Activated CD8-positive, alpha-beta memory T cell treated with anti-CD3 and anti-CD28 coated beads for 48 hours (primary cell): ENCODE results near the gene AKR1B15.
A peak's percentile ranks its signal among the peaks of the same experiment; 100 is the strongest.
"Not testable (repeated sequence)": the region's sequence is repeated elsewhere in the genome, so short reads cannot be mapped to it uniquely, and the experiment has no call there.

Source experiments
- DNase-seq, 3 experiments: peaks; one replicate each; pipeline ENCODE4 v3.0.0-alpha.2; 2020; ENCODE audit warnings: low read depth in 2 of 3, low spot score in 2 of 3

The AKR1B15 gene

DNA sequence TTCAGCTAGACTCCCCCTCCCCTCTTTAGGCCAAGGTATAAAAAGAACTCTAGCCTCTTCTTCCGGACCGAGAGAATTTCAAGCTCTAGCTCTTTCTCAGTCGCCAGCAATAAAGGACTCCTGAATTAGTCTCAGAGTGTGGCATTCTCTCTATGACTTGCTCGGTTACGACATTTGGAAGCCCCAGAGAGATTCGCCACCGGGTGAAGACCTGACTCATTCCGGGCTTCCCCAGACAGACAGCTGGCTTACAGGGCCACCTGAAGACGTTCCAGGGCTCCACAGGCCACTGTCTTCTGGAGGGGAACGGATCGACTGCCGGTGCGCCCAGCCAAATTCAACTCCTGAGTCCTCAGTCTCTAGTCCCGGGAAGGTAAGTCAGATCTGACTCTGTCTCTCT, at the start of gene AKR1B15:
TSS of gene AKR1B15 (plus strand) at position 234 of the 400 bp plus-strand sequence. CDS start 15,510 bp downstream, outside the sequence.
- DNase-seq: no peak

DNA sequence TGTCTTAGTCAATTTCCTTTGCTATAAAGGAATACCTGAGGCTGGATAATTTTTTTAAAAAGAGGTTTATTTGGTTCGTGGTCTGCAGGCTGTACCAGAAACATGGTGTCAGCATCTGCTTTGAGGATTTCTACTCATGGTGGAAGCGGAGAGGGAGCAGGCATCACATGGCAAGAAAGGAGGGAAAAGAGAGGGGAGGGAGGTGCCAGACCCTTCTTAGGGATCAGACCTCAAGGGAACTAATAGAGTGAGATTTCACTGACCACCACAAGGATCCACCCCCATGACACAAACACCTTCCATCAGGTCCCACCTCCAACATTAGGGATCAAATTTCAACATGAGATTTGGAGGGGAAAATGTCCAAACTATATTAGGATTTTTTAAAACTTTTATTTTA, 48.5 kb upstream of the AKR1B15 start:
- no peak for DNase-seq

DNA sequence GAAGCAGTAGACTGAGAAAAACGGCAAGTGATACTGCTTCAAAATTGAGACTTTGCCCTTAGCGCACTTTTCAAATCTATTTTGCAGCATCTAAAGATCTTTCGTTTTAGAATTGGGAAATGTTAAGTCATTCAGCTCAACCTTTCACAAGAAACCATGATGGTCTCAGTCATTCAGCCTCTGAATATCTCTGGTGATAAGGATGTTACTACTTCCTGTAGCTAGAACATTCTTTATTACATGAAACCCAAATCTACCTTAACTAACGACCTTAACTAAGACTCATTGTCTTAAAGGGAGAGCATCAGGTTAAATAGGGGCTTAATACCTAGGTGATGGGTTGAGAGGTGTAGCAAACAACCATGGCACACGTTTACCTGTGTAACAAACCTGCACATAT, 47.9 kb upstream of the AKR1B15 start:
- no peak for DNase-seq

DNA sequence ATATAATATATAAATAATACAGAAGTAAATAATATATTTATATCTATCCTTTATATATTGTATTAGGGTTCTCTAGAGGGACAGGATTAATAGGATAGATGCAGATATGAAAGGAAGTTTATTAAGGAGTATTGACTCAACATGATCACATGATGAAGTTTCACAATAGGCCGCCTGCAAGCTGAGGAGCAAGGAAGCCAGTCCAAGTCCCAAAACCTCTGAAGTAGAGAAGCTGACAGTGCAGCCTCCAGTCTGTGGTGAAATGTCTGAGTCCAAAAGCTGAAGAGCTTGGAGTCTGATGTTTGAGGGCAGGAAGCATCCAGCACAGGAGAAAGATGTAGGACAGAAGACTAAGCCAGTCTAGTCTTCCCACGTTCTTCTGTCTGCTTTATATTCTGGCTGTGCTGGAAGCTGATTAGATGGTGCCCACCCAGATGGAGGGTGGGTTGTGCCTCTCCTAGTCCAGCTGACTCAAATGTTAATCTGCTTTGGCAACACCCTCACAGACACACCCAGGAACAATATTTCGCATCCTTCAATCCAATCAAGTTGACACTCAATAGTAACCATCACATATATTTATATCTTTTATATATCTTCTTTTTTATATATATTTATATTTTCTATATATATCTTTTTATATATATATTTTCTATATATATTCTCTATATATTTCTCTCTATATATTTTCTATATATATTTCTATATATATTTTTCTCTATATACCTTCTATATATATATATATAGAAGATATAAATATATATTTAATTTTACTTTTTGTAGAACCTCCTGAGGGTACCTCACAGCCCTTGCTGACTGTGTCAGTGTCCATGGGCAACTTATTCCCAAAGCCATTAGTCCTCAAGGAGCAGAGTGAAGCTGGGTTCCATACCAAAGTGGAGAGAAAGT, 46.2 kb upstream of the AKR1B15 start:
- DNase-seq: no peak

DNA sequence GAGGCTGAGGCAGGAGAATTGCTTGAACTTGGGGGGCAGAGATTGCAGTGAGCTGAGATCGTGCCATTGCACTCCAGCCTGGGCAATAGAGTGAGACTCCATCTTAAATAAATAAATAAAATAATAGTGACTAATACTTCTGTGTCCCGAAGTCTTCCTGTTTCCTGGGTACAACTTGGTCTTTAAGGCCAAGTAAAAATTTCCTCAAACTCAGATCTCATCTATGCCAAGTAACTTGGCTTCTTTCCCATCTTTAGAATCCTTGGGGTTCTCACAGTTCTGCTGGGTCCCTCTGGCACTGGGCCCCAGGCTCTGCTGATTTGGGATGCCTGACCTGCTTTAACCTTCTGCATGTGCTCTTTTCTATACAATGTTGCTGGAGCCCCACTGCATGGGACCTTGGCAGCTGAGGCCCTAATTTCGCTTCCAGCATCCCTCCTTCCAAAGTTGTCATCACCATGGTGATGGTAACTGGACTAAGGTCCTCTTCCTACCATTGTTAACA, 44.2 kb upstream of the AKR1B15 start:
- DNase-seq: no peak

DNA sequence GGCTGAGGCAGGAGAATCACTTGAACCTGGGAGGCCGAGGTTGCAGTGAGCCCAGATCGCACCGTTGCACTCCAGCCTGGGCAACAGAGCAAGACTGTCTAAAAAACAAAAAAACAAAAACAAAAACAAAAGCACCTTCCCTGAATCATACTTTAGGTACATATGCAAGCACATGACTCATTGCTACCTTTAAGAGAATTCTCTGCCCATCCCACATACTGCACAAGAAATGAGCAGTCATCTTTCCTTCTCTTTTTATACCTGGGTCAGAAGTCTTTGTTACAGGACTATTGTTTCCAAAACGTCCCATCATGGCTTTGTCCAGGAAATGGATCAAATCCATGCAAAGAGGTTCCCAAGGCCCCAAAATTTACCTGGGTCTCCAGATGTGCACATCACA, 43.1 kb upstream of the AKR1B15 start:
- DNase-seq: no peak

DNA sequence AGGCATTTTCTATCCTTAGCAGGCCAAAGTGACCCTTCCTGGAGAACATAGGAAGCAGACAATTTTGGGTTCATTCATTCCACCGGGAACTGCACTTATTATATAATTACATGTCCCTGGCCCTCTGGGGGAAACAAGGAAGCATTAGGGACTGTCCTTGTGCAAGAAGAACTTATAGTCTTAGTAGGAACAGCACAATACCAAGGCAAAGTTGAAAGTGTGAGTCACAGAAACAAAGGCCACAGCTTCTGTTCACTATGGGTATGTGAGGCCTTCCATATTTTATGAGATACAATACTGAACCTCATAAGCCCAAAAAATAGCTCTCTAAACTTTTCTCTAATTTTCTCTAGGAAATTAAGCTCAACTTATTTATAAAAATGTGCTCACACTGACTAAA, 39.9 kb upstream of the AKR1B15 start:
- DNase-seq: no peak

DNA sequence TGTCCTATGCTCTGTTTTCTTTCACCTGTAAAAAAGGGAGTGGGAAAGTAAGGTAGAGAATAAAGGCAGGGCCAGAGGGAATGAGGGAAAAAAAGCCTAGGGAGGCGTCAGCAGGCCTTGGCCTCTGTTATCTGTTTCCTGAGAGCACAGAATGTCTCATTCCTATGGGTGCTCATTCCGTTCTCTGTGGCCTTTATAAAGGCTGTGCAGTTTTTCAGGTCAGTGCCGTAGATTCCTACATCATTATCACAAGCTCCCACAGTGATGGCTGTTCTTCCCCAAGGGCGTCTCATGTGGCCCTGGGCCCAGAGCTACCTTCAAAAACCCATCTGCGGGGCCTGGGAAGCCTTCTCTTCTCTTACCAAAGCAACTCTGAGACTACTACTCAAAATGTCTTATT, 38.3 kb upstream of the AKR1B15 start:
- DNase-seq: no peak

DNA sequence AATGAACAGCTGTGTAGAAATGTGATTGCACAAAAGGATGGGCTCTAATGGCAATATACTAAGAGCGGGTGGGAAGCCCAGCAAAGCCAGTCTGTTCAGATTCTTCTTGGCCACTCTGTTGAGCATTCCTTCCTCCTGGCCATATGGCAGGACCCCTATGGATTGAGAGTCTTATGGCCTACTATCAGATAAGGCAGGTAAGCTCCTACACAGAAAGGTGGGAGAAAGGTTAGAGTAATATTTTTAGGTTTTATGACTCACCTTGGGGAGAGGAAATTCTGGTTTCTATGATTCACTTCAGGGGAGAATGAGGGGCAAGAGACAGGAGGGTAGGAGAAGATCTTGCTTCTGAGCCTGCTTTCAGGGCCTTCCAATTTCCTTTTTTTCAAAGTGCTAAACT, 36.6 kb upstream of the AKR1B15 start:
- DNase-seq: no peak

DNA sequence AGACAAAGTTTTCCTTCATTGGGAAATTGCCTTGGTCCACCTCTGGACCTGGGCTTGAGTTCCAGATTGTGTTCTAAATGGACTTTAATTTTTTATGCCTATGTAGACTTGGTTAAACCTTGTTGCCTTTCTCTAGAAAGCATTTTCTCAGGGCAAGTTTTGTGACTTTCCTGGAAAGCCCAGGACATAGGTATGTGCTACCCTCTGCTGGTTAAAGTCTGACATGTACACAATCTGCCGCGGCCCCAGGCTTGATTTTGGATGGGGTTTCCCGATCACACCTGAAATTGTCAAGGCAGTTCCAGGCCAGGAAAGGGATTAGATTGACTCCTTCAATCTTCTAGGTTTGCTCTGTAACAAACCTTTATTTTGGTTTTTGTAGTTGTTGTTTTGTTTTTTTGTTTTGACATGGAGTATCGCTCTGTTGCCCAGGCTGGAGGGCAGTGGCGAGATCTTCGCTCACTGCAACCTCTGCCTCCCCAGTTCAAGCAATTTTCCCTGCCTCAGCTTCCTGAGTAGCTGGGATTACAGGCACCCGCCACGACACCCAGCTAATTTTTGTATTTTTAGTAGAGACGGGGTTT, 35.6 kb upstream of the AKR1B15 start:
- peak in 1 of 3 experiments; percentile 10 for DNase-seq

DNA sequence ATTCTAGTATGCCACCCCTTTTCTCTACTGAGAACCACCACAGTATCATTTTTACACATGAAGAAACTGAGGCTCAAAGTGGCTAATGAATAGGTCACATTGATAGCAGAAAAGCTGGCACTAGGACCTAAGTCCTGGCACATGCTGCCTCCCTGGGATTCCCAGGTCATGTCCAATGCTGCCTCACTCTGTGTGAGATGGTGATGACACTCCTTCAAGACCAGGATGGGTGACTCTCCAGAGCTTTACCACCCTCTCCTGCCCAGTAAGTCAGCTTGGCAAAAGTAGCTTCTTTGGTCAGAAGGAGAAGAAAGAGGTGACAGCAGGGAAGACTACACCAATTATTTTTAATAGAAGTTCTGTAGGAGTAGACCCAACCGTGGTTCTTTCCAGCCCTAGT, 34.8 kb upstream of the AKR1B15 start:
- DNase-seq: no peak

DNA sequence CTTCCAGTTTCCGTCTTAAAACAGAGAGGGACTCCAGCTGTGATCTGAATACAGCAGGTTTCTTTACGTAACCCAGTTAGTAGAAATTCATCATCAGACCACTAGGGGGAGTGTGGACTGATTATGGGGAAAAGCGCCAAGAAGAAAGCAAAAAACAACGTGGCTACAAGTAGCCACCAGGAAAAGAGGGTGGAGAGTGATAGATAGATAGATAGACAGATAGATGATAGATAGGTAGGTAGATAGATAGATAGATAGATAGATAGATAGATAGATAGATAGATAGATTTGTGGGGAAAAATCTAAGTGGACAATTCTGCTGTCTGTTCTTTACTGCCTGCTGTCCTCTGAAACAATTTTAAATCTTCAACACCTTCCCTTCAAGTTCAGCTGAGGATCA, 34.2 kb upstream of the AKR1B15 start:
- DNase-seq: no peak

DNA sequence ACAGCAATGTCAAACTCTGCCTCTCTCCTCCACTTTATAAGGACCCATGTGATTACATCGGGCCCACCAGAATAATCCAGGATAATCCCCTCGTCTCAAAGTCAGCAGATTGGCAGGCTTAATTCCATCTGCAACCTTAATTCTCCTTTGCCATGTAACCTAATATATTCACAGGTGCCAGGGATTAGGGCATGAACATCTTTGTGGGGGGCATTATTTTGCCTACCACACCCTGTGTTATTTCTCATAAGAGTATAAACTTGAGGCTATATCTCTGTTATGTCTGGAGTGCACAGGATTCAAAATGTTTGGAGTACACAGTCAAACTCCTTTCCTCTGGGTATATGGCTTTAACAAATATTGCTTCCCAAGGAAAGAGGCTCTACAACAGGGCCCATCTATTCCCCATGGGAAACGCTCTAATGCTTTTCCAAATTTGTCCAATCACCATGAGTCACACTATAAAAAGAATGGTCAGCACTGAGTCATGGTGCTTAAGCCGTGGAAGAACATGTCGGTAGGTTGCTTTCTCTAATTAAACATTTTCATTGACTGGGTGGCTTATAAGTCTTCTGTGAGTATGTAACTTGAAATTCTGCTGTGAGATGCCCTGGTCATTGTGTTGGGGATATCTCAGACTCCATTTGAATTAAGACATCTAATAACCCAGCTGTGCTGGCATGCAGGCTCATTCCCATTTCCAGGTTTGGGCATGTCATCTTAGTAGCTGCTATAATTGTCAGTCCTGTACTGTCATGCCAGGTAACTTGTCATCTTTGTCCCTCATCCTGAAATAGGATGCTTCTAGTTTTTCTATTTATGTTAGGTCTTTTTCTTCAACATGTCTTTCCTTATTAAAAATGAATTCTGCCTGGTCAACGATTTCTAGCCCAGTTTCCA, 33.1 kb upstream of the AKR1B15 start:
- DNase-seq: no peak

DNA sequence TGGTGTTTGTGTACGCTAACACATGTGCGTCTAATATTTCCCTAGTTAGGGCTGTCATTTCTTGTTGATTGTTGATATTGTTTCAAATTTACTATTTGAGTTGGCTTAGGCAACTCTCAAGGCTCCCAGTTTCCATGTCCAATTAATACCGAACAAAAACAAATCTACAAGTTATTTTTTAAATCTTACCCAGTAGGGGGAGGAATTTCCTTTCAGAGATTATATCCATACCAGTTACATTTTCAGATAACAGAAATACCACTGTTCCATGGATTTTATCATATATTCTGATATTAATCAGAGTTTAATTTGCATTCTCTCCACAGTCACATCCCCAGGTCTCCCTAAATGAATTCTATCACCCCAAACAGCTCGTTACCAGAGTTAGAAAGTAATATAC, 28.8 kb upstream of the AKR1B15 start:
- DNase-seq: no peak

DNA sequence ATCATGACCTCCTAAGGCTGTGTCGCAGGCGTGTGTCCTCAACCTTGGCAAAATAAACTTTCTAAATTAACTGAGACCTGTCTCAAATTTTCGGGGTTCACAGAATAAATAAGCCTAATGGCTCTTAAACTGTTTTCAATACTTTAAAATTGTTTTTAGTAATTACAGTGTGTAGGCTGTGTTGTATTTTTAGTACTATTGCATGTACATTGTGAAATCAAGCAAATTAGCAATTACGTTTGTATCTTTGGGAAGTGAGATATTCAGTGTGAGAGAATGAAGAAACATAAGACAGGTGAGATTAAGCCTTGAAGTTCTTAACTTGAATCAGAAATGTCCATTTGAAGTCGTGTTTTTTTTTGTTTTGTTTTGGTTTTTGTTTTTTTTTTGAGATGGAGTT, 26.3 kb upstream of the AKR1B15 start:
- no peak for DNase-seq

DNA sequence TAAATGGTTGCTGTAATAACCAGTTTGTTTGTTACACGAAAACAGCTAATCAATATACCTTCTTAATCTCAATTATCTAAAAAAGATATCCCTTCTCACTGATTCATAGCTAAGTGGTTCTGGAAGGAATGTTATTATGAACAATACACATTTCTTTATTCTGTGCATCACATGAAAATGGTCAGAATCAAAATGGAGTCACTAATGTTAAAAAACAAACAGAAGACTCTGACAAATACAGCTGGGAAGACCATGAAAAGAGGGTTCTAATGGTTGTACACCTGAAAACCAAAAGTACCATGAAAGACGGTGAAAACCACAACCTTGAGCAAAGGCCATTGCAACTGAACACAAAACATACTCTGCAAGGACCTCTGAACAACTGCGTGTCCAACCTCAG, 23.5 kb upstream of the AKR1B15 start:
- DNase-seq: not testable (repeated sequence)

DNA sequence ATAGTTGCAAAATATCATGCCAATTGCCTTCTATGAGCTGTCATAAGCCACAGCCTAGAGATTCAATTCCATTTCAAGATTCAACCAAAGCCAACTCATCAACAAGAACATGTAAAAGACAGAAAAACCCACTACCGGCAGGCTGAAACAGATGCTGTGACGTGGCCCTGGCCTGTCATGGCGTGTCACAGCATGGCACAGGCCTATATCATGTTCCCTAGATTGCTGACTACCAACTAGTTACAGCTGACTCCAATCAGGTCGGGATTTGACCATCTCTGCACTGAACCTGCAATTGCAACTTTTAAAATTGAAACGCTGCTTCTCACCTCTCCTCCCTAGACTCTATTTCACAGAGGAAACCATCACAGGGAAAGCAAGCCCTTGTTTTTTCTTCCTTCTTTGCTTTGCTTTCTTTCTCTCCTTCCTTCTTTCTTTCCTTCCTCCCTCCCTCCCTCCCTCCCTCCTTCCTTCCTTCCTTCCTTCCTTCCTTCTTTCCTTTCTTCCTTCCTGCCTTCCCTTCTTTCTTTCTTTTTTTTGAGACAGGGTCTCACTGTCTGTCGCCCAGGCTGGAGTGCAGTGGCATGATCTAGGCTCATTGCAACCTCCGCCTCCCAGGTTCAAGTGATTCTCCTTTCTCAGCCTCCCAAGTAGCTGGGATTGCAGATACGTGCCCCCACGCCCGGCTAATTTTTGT, 22.2 kb upstream of the AKR1B15 start:
- DNase-seq: not testable (repeated sequence)

DNA sequence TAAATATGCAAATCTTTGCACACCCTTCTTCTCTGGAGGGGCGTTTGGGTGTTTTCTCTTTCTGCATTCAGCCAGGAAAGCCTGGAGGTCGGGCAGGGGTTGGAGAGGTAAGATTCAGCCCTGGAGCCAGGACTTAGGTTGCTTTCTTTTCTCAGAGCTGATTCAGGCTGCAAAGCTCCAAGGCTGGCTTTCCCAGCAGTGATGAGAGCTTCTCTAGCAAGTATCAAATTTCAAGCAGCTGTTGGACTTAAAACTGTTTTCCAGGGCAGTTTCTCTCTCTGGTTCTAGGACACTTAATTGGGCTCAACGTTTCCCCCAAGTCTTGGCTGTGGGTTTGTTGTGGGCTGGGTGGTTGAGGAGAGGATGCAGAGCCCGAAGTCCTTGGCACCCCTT, 20.9 kb upstream of the AKR1B15 start:
- DNase-seq: no peak

DNA sequence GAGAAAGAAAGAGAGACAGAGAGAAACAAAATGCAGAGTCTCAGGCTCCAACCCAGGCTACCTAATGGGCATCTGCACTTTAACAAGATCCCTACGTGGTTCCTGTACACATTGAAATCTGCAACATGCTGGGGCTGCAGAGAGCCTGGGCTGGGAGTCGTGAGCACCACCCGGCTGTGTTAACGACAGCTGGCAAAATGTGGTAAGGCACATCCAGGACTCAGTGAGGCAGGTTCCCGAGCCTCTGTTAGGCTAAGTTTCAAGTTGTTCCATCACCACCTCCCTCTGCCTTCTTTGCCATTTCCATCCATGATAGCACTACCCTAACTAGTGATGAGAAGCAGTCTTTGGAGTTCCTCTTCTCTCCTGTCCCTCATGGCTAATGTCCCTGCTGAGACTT, 20.2 kb upstream of the AKR1B15 start:
- DNase-seq: no peak

DNA sequence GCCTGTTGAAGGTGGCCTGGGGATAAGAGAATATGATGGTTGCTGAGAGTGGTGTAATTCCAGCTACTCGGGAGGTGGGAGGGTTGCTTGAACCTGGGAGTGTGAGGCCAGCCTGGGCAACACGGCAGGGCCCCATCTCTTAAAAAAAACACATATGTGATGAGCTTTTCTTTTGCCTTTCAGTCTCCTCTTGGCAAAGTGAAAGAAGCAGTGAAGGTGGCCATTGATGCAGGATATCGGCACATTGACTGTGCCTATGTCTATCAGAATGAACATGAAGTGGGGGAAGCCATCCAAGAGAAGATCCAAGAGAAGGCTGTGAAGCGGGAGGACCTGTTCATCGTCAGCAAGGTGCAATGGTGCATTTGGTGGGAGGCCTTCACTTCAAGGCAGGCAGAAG, 18.4 kb upstream of the AKR1B15 start:
- DNase-seq: no peak
